C4-2B (cell line): ENCODE measurements around the gene CATSPER1.

ENCODE experiments used
- CTCF ChIP-seq: fragments of 450-650 bp; conservative IDR thresholded peaks from 2 replicates; pipeline ENCODE4 v1.5.1; 2017; ENCODE audit warnings: mild to moderate bottlenecking
- ZFX ChIP-seq: fragments of 450-650 bp; IDR thresholded peaks from 2 replicates; pipeline ENCODE4 v1.6.1; 2017

DNA sequence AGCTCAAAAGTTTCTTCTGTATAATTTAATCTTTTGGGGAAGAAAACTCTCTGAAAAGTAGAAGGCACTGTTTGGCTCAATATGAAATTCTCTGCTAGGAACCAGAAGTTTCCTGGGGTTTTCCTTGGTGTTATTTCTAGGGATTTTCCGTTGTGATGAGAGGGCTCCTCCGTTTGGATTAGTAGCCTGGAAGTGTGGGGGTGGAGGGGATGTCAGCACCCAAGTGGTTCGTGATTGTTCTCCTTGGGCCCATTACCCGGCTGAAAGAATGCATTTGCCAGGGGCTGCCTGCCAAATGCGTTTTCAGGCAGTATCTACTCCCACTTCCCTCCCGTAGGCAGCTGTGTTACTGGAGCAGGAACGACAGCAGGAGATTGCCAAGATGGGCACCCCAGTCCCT is 30.2 kb upstream of the CATSPER1 start:
- no peak for TF ChIP-seq CTCF
- TF ChIP-seq ZFX, result no peak
